ENCODE data around the gene FAM161A.
A peak's percentile ranks its signal among the peaks of the same experiment; 100 is the strongest.
"Not testable (repeated sequence)": the region's sequence is repeated elsewhere in the genome, so short reads cannot be mapped to it uniquely, and the experiment has no call there.

The FAM161A gene

GRCh38 chr2:61833971-61834370, 19.9 kb downstream of the FAM161A start:
- no peak for DNase-seq

DNA sequence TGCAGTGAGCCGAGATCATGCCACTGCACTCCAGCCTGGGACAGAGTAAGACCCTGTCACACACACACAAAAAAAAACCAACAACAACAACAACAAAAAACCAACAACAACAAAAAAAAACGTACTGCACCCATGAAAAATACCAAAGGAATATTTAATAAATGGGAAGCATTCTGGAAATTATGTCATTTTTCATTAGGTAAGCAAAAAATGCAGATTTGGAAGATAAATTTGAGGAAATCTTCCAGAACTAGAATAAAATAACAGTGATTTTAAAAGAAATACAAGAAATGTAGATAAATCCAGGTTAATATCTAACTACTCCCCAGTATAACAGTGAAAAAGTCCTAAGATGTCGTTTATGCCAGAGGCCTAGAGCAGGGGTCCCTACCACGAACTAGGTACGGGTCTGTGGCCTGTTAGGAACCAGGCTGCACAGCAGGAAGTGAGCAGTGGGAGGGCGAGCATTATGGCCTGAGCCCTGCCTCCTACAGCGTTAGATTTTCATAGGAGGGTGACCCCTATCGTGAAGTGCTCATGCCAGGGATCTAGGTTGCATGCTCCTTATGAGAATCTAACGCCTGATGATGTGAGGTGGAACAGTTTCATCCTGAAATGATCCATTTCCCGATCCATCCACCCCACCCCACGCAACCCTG, 21.5 kb downstream of the FAM161A start:
- DNase-seq = no peak

- DNase-seq = no peak
Measured at GRCh38 chr2:61822255-61822654, 31.6 kb downstream of the FAM161A start.

DNA sequence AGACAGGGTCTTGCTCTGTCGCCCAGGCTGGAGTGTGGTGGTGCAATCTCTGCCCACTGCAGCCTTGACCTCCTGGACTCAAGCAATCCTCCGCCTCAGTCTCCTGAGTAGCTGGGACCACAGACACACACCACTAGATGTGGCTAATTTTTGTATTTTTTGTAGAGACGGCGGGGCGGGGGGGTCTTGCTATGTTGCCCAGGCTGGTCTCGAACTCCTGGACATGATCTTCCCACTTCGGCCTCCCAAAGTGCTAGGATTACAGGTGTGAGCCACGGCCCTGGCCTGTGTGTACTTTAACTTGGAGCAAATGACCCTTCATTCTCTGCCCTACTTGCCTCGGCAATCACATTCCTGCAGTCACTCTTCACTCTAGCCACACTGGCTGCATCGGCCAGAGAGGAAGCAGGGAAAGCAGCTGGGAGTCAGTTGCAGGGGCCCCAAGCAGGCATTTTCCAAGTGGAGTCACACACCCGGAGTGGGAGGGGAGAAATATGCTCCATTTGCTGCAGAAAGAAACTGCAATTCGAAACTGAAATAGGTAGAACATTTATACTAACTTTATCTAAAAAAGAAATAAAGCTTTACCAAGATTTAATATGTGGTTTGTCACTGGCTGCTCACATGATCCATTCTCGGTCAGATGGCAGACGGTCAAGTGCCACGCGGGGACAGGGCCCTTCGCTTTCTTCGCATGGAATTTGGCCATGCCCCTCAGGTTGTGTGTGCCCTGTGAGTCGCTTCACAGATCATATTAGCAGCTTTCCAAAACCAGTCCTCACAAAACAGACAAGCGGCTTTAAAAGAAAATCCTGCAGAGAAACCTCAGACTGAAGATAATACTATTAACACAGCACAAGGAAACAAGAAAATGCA, 37.1 kb downstream of the FAM161A start:
- DNase-seq = no peak

DNA sequence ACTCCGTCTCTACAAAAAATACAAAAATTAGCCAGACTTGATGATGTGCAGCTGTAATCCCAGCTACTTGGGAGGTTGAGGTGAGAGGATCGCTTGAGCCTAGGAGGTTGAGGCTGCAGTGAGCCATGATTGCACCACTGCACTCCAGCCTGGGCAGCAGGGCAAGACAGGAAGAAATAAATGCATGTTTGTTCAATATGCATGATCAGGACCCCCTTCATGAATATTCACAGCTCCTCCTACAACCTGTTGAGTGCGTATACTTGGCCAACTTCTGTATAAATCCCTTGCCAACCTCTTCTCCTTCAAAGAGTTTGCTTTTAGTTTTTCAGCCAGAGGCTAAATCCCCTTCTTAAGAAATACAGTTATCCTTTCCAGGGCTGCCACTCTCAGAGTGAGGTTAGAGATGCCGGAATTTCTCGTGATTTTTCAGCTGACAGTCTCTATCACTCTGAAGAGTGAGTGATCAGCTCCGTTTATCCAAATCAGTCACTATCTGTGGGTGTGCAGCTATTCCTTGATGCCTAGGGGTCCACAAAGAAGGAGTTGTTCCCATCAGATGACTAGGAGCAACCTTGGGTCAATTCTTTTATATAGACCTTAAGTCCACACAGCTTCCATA, 39.2 kb downstream of the FAM161A start:
- DNase-seq = no peak

- not testable (repeated sequence) for DNase-seq
Measured at GRCh38 chr2:61813314-61813713, 40.5 kb downstream of the FAM161A start.

- DNase-seq = no peak
Measured at GRCh38 chr2:61811821-61812220, 42.0 kb downstream of the FAM161A start.

DNA sequence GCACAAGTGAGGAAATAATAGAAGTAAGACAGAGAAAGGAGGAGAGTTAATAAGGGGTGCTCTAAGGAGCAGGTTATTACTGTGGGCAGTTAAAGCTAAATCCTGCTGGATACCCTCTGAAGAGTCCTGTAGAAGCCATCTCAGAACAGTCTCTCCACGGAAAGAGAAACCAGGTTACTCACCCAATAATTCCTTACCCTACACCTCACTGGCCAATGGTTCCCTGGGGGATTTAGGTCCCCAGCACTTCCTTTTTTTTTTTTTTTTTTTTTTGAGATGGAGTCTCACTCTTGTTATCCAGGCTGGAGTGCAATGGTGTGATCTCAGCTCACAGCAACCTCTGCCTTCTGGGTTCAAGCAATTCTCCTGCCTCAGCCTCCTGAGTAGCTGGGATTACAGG, 43.7 kb downstream of the FAM161A start:
- DNase-seq = not testable (repeated sequence)

DNA sequence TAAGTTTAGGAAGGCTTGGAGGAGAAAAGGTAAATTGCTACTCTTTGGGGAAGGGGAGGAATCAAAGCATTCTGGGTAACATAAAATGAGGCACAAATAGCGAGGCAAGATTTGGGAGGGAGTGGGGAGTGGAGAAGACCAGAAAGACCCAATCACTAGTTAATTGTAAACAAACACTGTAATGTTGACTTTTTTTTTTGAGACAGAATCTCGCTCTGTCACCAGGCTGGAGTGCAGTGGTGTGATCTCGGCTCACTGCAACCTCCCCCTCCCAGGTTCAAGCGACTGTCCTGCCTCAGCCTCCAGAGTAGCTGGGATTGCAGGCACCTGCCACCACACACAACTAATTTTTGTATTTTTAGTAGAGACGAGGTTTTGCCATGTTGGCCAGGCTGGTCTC, 45.2 kb downstream of the FAM161A start:
- DNase-seq = not testable (repeated sequence)

- DNase-seq = no peak
Measured at GRCh38 chr2:61807036-61807757, 46.7 kb downstream of the FAM161A start.

DNA sequence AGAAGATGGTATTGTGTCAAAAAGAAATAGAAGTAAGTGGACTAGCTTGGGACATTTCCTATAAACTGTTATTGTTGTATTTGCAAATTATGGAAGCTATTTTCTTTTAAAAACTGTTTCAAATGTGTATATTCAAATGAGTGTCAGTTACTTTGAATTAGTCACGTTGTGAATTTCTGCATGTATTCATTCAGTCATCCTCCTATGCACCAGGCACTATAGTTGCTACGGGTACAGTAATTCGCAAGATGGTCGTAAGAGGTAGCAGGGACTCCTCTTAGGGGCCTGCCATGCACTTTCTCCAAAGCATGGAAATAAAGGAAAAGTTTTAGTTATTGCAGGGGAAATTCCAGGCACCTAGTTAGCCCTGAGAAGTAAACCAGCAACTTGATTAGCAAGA, 51.3 kb downstream of the FAM161A start:
- no peak for DNase-seq

GRCh38 chr2:61799099-61799498, 54.8 kb downstream of the FAM161A start:
- DNase-seq = no peak

- DNase-seq = not testable (repeated sequence)
Measured at GRCh38 chr2:61797446-61797845, 56.4 kb downstream of the FAM161A start.

DNA sequence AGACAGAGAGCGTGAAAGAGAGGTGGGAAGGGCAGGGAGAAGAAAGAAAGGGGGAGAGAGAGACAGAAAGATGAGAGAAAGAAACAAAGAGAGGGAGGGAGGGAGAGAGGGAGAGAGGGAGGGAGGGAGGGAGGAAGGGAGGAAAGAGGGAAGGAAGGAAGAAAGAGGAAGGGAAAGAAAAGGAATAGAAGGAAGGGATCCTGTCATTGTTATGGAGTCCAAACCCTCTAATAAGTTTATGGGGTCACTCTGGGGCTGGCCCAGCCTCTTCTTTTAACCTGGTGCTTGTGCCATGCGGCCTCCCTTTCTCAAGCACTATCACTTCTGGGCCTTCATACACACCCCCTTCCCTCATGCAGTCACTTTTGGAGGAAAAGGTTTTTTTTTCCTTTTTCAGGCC, 58.5 kb downstream of the FAM161A start:
- no peak for DNase-seq

- peak; percentile 67 for DNase-seq
Measured at GRCh38 chr2:61793389-61793836, 60.4 kb downstream of the FAM161A start.

GRCh38 chr2:61792355-61792890, 61.4 kb downstream of the FAM161A start:
- DNase-seq = no peak

GRCh38 chr2:61789807-61790602, 63.9 kb downstream of the FAM161A start:
- no peak for DNase-seq

DNA sequence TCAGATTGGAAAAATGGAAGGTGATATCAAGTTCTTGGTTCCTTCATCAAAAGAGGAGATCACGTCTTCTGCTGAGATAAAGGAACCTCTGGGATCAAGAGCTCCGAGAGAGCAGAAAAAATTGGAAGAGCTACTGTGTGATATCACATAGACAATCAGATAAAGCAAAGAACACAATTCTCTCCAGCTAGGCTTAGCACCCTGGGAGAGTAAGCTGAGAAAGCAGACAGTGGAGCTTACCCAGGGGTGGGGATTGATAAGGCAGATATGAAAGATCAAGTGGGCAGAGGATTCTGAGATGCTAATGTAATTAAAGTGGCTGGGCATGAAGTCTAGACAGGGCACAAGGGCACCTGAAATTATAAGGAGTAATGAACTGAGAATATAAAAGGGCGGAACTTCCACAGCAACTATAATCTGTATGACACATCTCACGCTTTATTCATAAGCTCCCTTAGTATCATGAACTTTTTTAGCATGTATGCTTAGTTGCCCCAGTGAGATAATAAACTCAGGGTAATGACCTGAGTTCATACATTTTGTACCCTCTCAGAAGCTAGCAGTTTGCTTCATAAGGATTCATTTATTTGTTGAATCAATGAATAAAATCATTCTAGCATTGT, 65.8 kb downstream of the FAM161A start:
- DNase-seq = no peak

DNA sequence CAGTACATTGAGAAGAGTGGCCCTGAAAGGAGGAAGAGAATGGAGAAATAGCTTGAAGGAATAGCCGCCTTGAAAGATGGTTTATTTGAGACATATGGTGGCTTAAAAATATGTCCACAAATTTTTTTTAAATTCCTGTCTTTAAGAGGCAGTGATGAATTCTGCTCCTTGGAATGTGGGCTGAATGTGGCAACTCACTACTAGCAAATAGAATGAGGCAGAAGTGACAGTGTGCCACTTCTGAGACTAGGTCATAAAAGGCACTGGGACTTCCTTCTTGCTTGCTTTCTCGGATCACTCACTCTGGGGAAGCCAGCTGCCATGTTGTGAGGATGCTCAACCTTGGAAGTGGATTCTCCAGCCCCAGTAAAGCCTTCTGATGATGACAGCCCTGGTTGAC, 67.0 kb downstream of the FAM161A start:
- no peak for DNase-seq

DNA sequence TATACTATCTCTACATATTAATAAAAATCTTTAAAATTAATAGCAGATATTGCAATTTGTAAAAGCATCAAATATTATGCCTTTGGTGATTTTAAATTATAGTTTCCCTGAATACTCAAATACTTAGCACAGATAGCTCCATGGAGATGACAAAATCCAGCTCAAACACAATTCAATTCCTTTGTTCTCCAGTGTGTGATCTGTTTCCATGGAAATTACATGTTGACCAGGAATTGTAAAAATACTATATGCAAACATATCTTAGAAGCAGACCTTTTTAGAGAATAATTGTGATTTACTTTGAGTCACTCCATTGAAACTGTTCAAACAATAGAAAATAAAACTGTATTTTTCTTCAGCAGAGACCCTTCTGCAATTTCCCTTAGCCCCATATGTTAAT, 68.3 kb downstream of the FAM161A start:
- no peak for DNase-seq

GRCh38 chr2:61784643-61785042, 69.2 kb downstream of the FAM161A start:
- no peak for DNase-seq
